ENCODE data around the gene PKP4. TPM values are rescaled to one million over a fixed set of nuclear protein-coding genes. Genes with fewer than 3 reads are reported as not detected.

Gene PKP4
- total RNA-seq, 1 experiment from 2014 or later, result 147 TPM

DNA sequence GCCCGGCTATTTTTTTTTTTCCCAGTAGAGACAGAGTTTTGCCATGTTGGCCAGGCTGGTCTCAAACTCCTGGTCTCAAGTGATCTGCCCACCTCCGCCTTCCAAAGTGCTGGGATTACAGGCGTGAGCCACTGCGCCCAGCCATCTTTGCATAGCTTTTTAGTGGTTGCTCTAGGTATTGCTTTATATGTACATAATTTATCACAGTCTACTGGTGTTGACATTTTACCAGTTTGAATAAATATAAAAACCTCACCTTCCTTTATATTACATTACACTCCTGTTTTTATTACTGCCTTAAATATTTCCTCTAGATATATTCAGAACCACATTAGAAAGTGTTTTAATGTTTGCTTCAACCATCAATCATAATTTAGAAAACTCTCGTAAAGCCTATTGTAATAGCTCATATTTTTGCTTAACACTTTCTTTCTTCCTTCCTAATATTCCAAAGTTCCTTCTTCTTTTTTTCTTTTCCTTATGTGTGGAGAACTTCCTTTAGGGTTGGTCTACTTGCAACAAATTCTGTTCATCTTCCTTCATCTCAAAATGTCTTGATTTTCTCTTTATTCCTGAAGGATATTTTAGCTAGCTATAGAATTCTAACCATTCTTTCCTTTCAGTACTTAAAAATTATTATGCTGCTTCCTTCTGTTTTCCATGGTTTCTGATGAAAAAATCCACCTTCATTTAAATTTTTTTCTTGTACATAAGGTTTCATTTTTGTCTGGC, 256.2 kb downstream of the PKP4 start:
- Histone ChIP-seq H3K4me3 (ENCODE audit: low read depth, low read length) (no peak overlapping the region), H3K27me3 (replicated peaks; ENCODE audit: control insufficient read depth, insufficient read depth, low read length) (no peaks in the 10 kb centered on the region), H3K9me3 (peaks cover 15% of the 10 kb centered on the region), H3K4me1 (no peaks in the 10 kb centered on the region), H3K36me3 (ENCODE audit: control insufficient read depth, insufficient read depth, low read length) (no peaks in the 10 kb centered on the region)
- ChIA-PET CTCF (no interaction called here), POLR2A (no interaction called here)
- Mint-ChIP-seq H3K4me3 (ENCODE audit: unreplicated experiment) (no peak overlapping the region), H3K9me3 (ENCODE audit: unreplicated experiment) (peaks cover 28% of the 10 kb centered on the region), H3K4me1 (ENCODE audit: low read depth, unreplicated experiment) (peaks cover 4% of the 10 kb centered on the region), H3K36me3 (ENCODE audit: insufficient read depth, unreplicated experiment) (no peaks in the 10 kb centered on the region), H3K27me3 (ENCODE audit: insufficient read depth, unreplicated experiment) (no peaks in the 10 kb centered on the region), H3K27ac (ENCODE audit: unreplicated experiment) (no peak overlapping the region)
- DNase-seq, result no peak
- intact Hi-C loops (cut with micrococcal nuclease; ENCODE audit: unreplicated experiment), result no loop called here
- no peak for TF ChIP-seq CTCF (IDR thresholded peaks at IDR 0.05; ENCODE audit: insufficient read depth in 1 of 2, low read depth in 1 of 2, low read length in 1 of 2, severe bottlenecking in 1 of 2, unreplicated experiment in 1 of 2)
- no TSS peak for BruUV-seq (replicated peaks)

GRCh38 chr2:158713523-158714138, 256.9 kb downstream of the PKP4 start:
- BruUV-seq (replicated peaks), result no TSS peak
- H3K9me3 Mint-ChIP-seq (ENCODE audit: unreplicated experiment), result peaks cover 28% of the 10 kb centered on the region
- H3K4me3 ChIP-seq (ENCODE audit: low read depth, low read length), result no peak overlapping the region
- H3K4me3 Mint-ChIP-seq (ENCODE audit: unreplicated experiment), result no peak overlapping the region
- no peaks in the 10 kb centered on the region for H3K4me1 ChIP-seq
- CTCF ChIA-PET, result no interaction called here
- H3K36me3 Mint-ChIP-seq (ENCODE audit: insufficient read depth, unreplicated experiment), result no peaks in the 10 kb centered on the region
- TF ChIP-seq CTCF (IDR thresholded peaks at IDR 0.05; ENCODE audit: insufficient read depth in 1 of 2, low read depth in 1 of 2, low read length in 1 of 2, severe bottlenecking in 1 of 2, unreplicated experiment in 1 of 2), result no peak
- POLR2A ChIA-PET, result no interaction called here
- intact Hi-C loops (cut with micrococcal nuclease; ENCODE audit: unreplicated experiment), result no loop called here
- DNase-seq, result no peak
- peaks cover 15% of the 10 kb centered on the region for H3K9me3 ChIP-seq
- peaks cover 4% of the 10 kb centered on the region for H3K4me1 Mint-ChIP-seq (ENCODE audit: low read depth, unreplicated experiment)
- no peaks in the 10 kb centered on the region for H3K27me3 Mint-ChIP-seq (ENCODE audit: insufficient read depth, unreplicated experiment)
- no peak overlapping the region for H3K27ac Mint-ChIP-seq (ENCODE audit: unreplicated experiment)
- H3K27me3 ChIP-seq (replicated peaks; ENCODE audit: control insufficient read depth, insufficient read depth, low read length), result no peaks in the 10 kb centered on the region
- H3K36me3 ChIP-seq (ENCODE audit: control insufficient read depth, insufficient read depth, low read length), result no peaks in the 10 kb centered on the region

DNA sequence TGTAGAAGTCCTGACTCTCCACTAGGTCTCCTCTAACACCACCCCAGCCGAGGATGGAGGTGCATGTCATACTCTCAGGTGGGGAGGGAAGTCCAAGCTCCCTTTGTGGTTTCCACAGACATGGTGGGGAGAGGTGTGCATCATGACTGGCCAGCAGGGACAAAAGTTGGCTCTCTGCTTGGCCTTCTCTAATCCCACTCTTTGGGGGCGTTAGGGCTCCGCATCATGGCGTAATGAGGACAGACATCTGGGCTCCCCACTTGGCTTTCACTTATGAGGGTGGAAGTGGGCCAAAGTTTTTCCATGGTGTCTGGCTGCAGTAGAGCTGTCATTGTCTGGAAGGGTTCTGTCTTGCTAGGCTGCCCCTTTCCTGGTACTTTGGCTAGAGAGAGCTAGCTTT, 257.7 kb downstream of the PKP4 start:
- Histone ChIP-seq H3K27me3 (replicated peaks; ENCODE audit: control insufficient read depth, insufficient read depth, low read length) (no peaks in the 10 kb centered on the region), H3K4me1 (no peaks in the 10 kb centered on the region), H3K4me3 (ENCODE audit: low read depth, low read length) (no peak overlapping the region), H3K9me3 (peaks cover 15% of the 10 kb centered on the region), H3K36me3 (ENCODE audit: control insufficient read depth, insufficient read depth, low read length) (no peaks in the 10 kb centered on the region)
- intact Hi-C loops (cut with micrococcal nuclease; ENCODE audit: unreplicated experiment), result no loop called here
- H3K27ac Mint-ChIP-seq (ENCODE audit: unreplicated experiment), result no peak overlapping the region
- H3K36me3 Mint-ChIP-seq (ENCODE audit: insufficient read depth, unreplicated experiment), result no peaks in the 10 kb centered on the region
- H3K4me1 Mint-ChIP-seq (ENCODE audit: low read depth, unreplicated experiment), result peaks cover 4% of the 10 kb centered on the region
- BruUV-seq (replicated peaks), result no TSS peak
- TF ChIP-seq CTCF (IDR thresholded peaks at IDR 0.05; ENCODE audit: insufficient read depth in 1 of 2, low read depth in 1 of 2, low read length in 1 of 2, severe bottlenecking in 1 of 2, unreplicated experiment in 1 of 2), result no peak
- DNase-seq, result no peak
- peaks cover 28% of the 10 kb centered on the region for H3K9me3 Mint-ChIP-seq (ENCODE audit: unreplicated experiment)
- ChIA-PET POLR2A (no interaction called here), CTCF (no interaction called here)
- no peak overlapping the region for H3K4me3 Mint-ChIP-seq (ENCODE audit: unreplicated experiment)
- no peaks in the 10 kb centered on the region for H3K27me3 Mint-ChIP-seq (ENCODE audit: insufficient read depth, unreplicated experiment)
